Panc1 (cell line): ENCODE measurements around the gene C2CD4A. TPM values are rescaled to one million over a fixed set of nuclear protein-coding genes. Genes with fewer than 3 reads are reported as not detected.

Source experiments
- ATAC-seq: fragments of 200-7000 bp; cut with Tn5 transposase; 2 replicates; pipeline ENCODE4 v1.9.1; 2020; ENCODE audit warnings: mild to moderate bottlenecking, moderate library complexity
- BruUV-seq: library from RNA; stranded (reverse); fragments of 400-500 nt; replicated peaks from 2 replicates; lab custom pipeline; 2021; lab: Mats Ljungman, UMichigan
- CTCF ChIA-PET: fragments of 300-600 bp; sonication (Branson Sonifier 250); formaldehyde crosslinking; loops from one replicate; lab custom pipeline; 2022; ENCODE audit warnings: antibody characterized with exemption; lab: Charles Lee
- POLR2A ChIA-PET: fragments of 300-600 bp; sonication (Branson Sonifier 250); formaldehyde crosslinking; loops from one replicate; lab custom pipeline; 2022; ENCODE audit warnings: antibody characterized with exemption; lab: Charles Lee
- DNase-seq: peaks from one replicate; pipeline ENCODE4 v3.0.0-alpha.2; 2010; ENCODE audit warnings: low read depth, low spot score
- H3K27ac ChIP-seq: 2 replicates; pipeline ENCODE4 v1.5.1; 2011; ENCODE audit warnings: mild to moderate bottlenecking, low read length, inconsistent platforms
- H3K27me3 ChIP-seq: fragments of 200-500 bp; sonication (Bioruptor generic); 2 replicates; pipeline ENCODE4 v1.6.0; 2014; ENCODE audit warnings: low read length, inconsistent platforms; ENCODE audit not compliant: control insufficient read depth, insufficient read depth
- H3K36me3 ChIP-seq: fragments of 200-500 bp; sonication (Bioruptor generic); 2 replicates; pipeline ENCODE4 v1.5.1; 2014; ENCODE audit warnings: inconsistent platforms, mild to moderate bottlenecking, low read length, moderate library complexity; ENCODE audit not compliant: control insufficient read depth, insufficient read depth
- H3K4me1 ChIP-seq: 2 replicates; pipeline ENCODE4 v1.5.1; 2011; ENCODE audit warnings: inconsistent platforms, mild to moderate bottlenecking, low read length, moderate library complexity; ENCODE audit not compliant: control insufficient read depth, insufficient read depth
- H3K4me3 ChIP-seq, 2 experiments: 2 replicates each; pipeline ENCODE4 v1.5.1; 2011 to 2012; ENCODE audit warnings: low read depth in 2 of 2, low read length in 2 of 2, mild to moderate bottlenecking in 2 of 2, inconsistent platforms in 1 of 2, moderate library complexity in 1 of 2
- H3K9me3 ChIP-seq: fragments of 200-500 bp; sonication (Bioruptor generic); 2 replicates; pipeline ENCODE4 v1.5.1; 2014; ENCODE audit warnings: low read depth, mild to moderate bottlenecking, inconsistent platforms, low read length, moderate library complexity; ENCODE audit not compliant: control insufficient read depth, insufficient read depth
- POLR2AphosphoS5 ChIP-seq: IDR thresholded peaks from 2 replicates; pipeline ENCODE4 v1.6.1; 2012; ENCODE audit warnings: mild to moderate bottlenecking, low read depth, low read length, moderate library complexity
- REST ChIP-seq, 2 experiments: IDR thresholded peaks; 2 replicates each; pipeline ENCODE4 v1.6.1; 2011 to 2012; ENCODE audit warnings: low read depth in 2 of 2, control low read depth in 1 of 2, low read length in 1 of 2, mild to moderate bottlenecking in 1 of 2, moderate library complexity in 1 of 2; ENCODE audit not compliant: insufficient read depth in 1 of 2
- SIN3A ChIP-seq: IDR thresholded peaks from 2 replicates; pipeline ENCODE4 v1.6.1; 2012; ENCODE audit warnings: low read depth, mild to moderate bottlenecking, low read length, moderate library complexity, borderline replicate concordance; ENCODE audit not compliant: insufficient read depth
- TCF7L2 ChIP-seq: IDR thresholded peaks from 2 replicates; pipeline ENCODE4 v1.6.1; 2011; ENCODE audit warnings: mild to moderate bottlenecking, low read depth, low read length, inconsistent platforms
- in situ Hi-C: cut with HindIII; loops from 2 replicates; pipeline ENCODE4 v1.10.0; 2016; ENCODE audit warnings: low sequenced_read_pairs, low pct_unique_long_range_greater_than_20kb
- intact Hi-C: fragments of 100-400 bp; cut with micrococcal nuclease; formaldehyde crosslinking; loops from one replicate; pipeline ENCODE4 v1.10.0; 2022; ENCODE audit not compliant: unreplicated experiment
- total RNA-seq: library from RNA; stranded (reverse); gene quantifications from one replicate; pipeline ENCODE4 v1.2.1, GENCODE V29; 2021; ENCODE audit not compliant: unreplicated experiment
- TF ChIP-seq, protein P1 (sequence below): fragments of 450-650 bp; IDR thresholded peaks from 2 replicates; pipeline ENCODE4 v1.5.1; 2017; ENCODE audit warnings: mild to moderate bottlenecking

Gene C2CD4A
- total RNA-seq, 1 experiment from 2014 or later, result 0.15 TPM

- ChIA-PET POLR2A (no interaction called here), CTCF (interaction anchor here (0.9 kb wide), 1 partner anchor 460 kb away, joined by 4 read pairs; no protein-coding TSS in a partner anchor)
- Histone ChIP-seq H3K9me3 (no peaks in the 10 kb centered on the region), H3K36me3 (no peaks in the 10 kb centered on the region), H3K4me1 (no peaks in the 10 kb centered on the region), H3K4me3 (no peak overlapping the region), H3K27ac (no peak overlapping the region), H3K27me3 (no peaks in the 10 kb centered on the region)
- no peak for ATAC-seq
- no peak for TF ChIP-seq POLR2AphosphoS5
- no peak for TF ChIP-seq SIN3A
- TF ChIP-seq TCF7L2, result no peak
- TF ChIP-seq REST (IDR thresholded peaks at IDR 0.05; ENCODE audit: insufficient read depth in 1 of 2, low read depth in 2 of 2, low read length in 1 of 2), result no peak
- intact Hi-C loops (no loop called here), in situ Hi-C loops (no loop called here)
- DNase-seq, result no peak
- BruUV-seq, result no TSS peak
Observed at GRCh38 chr15:62089616-62090015, 22.8 kb downstream of the C2CD4A start.

- ChIA-PET POLR2A (no interaction called here), CTCF (no interaction called here)
- H3K4me3 ChIP-seq, result no peak overlapping the region
- BruUV-seq, result no TSS peak
- DNase-seq (no peak), ATAC-seq (no peak)
- no peak overlapping the region for H3K27ac ChIP-seq
- no peaks in the 10 kb centered on the region for H3K9me3 ChIP-seq
- TF ChIP-seq REST (IDR thresholded peaks at IDR 0.05; ENCODE audit: insufficient read depth in 1 of 2, low read depth in 2 of 2, low read length in 1 of 2), result no peak
- TF ChIP-seq SIN3A, result no peak
- TF ChIP-seq TCF7L2, result no peak
- TF ChIP-seq POLR2AphosphoS5, result no peak
- TF ChIP-seq, protein P1, sequence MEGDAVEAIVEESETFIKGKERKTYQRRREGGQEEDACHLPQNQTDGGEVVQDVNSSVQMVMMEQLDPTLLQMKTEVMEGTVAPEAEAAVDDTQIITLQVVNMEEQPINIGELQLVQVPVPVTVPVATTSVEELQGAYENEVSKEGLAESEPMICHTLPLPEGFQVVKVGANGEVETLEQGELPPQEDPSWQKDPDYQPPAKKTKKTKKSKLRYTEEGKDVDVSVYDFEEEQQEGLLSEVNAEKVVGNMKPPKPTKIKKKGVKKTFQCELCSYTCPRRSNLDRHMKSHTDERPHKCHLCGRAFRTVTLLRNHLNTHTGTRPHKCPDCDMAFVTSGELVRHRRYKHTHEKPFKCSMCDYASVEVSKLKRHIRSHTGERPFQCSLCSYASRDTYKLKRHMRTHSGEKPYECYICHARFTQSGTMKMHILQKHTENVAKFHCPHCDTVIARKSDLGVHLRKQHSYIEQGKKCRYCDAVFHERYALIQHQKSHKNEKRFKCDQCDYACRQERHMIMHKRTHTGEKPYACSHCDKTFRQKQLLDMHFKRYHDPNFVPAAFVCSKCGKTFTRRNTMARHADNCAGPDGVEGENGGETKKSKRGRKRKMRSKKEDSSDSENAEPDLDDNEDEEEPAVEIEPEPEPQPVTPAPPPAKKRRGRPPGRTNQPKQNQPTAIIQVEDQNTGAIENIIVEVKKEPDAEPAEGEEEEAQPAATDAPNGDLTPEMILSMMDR, result no peak
- no peaks in the 10 kb centered on the region for H3K4me1 ChIP-seq
- no peaks in the 10 kb centered on the region for H3K27me3 ChIP-seq
- in situ Hi-C loops, result no loop called here
- H3K36me3 ChIP-seq, result no peaks in the 10 kb centered on the region
- intact Hi-C loops, result no loop called here
Observed at GRCh38 chr15:62090988-62091387, 24.2 kb downstream of the C2CD4A start.
